ENCODE measurements around the gene TNRC6B.
"Not testable (repeated sequence)": the region's sequence is repeated elsewhere in the genome, so short reads cannot be mapped to it uniquely, and the experiment has no call there.

The TNRC6B gene

DNA sequence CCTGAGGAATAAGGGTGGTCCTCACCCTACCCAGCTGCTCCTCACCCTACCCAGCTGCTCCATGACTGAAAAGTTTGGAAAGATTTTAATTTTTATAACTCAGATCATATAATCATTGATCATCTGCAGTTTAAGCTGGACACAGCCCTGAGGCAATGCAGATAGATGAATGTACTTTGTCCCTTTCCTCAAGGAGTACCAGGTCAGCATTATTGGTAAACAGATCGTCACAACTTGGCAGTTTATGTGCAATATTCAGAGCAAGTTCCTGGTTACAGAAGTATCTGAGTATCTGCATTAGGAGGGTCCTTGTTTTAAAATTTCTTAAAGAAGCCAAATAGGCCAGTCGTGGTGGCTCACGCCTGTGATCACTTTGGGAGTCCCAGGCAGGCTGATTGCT is 3.6 kb downstream of the TNRC6B start:
- DNase-seq (ENCODE audit: low read depth in 3 of 3) = no peak

DNA sequence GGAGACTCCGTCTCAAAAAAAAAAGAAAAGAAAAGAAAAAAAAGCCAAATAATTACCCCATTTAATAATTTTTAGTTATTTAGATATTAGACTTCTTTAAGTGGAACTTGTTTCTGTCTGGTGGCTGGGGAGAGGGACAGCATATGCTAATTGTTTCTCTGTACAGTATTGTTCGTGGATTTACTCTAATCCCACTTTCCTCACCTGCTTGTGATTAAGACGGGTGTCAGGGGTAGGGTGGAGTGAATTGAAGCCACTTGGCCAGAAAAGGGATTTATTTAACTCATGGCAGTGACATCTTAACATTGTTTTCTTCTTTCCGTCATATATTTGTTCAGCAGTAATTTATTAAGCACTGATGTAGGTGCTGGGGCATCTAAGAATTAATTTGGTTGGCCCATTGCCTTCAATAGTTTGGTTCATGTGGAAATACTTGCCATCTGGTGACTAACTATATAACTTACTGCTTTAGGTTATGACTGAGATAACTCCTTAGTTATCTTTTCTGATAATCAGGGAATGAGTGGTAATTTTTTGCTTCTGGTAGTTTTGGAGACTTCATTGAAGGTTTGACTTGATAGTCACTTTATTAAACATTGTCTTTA is 4.6 kb downstream of the TNRC6B start:
- DNase-seq (ENCODE audit: low read depth in 3 of 3) = no peak

DNA sequence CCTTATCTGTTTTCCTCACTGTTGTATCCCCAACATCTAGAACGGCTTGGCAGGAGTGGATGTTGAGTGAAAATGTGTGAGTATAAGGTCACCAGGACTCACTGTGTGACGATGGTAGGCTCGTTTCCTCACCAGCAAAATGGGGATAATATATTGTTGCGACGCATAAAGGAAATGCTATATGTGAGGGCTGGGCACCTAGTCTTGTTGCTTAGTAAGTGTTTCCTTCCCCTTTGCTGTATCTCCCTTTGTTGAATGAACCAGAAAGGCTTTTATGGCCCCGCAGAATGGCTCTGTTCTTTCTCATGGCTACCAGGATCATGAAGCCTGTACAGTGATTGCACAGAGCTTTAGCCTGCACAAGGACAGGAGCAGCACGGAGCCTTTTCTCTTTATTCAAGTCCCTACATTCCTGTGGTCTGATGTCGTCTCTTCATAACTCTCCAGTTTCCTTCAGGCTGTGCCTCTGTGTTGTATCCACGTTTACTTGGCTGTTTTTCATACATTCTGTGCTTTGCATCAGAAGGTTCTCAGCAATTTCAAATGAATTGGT is 5.4 kb downstream of the TNRC6B start:
- no peak for DNase-seq (ENCODE audit: low read depth in 3 of 3)

DNA sequence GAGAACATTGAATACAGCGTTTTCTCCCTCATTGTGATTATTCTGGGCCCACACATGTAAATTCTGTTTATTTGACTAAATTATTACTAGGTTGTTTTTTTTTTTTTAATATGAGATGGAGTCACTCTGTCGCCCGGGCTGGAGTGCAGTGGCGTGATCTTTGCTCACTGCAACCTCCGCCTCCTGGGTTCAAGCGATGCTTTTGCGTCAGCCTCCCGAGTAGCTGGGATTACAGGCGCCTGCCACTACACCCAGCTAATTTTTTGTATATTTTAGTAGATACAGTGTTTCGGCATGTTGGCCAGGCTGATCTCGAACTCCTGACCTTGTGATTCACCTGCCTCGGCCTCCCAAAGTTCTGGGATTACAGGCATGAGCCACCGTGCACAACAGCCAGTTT is 5.9 kb downstream of the TNRC6B start:
- not testable (repeated sequence) for DNase-seq (ENCODE audit: low read depth in 3 of 3)

DNA sequence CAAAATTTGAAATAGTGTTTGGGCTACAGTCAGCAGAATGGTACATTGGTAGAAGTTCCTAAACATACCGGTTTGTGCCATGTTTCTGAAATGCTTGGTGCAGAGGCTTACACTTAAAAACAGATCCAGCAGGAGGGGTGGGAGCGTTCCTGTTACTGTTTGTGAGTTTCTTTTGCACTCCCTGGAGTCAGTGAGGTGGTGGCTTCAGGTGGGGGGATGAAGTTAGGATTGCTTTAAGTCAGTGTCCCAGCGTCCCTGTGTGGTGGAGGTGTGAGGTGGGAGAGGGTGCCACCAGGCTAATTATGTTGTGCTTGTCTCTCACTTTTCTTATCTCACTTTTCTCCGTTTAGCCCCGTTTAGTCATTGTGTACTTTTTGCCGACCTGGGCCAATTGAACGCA is 9.7 kb downstream of the TNRC6B start:
- DNase-seq (ENCODE audit: low read depth in 3 of 3) = no peak

DNA sequence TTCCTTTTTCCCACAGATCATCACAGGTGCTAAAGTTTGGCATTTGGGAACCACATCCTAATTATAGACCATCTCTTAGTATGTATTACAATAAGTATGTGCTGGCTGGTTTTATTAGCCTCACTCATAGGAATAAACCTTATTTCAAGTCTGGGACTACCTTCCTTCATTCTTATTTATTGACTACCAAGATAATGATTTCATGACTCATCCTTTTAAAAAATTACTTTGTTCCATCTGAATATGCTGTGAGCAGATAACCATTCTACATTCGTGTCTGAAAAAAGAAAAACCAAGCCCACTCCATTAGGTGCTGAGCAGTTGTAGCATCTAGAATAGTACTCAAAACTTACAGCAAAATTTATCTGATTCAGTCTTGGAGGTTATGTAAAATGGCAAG is 12.3 kb downstream of the TNRC6B start:
- no peak for DNase-seq (ENCODE audit: low read depth in 3 of 3)

DNA sequence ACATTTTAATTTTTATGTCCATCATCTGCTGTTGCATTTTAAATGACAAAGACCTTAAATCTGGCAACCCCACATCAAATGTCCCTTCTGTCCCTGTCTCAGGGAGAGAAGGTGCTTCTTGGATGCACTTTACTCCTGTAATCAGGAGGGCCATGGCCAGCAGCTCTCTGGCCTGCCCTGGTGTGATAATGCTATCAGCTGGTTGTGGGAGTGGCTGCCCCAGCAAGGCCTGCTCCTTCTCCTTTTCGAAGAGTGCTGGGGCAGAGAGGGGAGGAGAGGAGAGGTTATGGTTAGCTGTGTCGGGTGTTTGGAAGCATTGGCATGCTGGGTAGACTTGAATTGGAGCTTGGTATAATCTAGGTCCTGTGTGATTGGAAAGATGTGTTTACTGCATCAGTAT is 12.8 kb downstream of the TNRC6B start:
- no peak for DNase-seq (ENCODE audit: low read depth in 3 of 3)

DNA sequence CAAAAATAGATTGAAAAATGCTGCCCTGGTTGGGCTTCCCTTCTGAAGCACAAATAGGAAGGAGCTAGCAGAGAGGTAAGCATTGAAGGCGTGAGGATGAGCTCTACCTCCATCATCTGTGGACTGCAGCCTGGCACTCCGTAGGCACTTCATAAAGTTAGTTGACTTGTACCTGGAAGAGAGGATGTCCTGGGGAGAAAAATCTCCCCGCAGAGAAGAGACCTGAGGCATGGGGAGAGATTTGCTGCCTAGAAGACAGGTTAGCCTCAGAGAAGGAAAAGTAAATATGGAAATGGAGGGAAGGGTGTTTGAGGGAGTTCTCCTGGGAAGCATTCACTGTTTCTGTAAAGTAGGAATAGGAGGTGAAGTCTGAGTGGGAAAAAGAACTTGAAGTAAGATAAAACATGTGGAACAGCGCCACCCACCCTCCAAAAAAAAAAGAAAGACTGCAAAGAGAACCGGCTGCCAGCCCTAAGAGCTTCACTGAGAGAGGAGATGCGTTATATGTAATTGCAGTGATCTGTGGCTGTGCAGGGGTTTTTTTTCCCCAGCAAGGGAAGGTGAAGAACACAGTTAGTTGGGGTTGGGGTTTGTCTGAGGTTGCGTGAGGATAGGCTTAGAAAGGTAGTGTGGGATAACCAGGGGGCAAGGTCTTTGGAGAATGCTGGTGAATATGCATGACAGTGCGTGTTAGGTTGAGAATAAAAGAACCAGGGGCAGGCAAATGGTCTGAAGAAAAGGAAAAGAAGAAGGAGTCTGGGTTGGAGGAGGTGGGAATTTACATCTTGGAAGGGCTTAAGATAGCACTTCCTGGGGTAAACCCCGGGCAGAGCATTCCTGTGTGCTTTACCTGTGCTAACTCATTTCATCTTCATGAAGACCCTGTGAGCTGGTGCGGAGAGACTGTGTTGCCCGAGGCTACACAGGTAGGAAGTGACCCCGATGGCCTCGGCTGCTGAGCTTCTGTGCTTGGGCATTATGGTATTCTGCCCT is 16.0 kb downstream of the TNRC6B start:
- no peak for DNase-seq (ENCODE audit: low read depth in 3 of 3)

DNA sequence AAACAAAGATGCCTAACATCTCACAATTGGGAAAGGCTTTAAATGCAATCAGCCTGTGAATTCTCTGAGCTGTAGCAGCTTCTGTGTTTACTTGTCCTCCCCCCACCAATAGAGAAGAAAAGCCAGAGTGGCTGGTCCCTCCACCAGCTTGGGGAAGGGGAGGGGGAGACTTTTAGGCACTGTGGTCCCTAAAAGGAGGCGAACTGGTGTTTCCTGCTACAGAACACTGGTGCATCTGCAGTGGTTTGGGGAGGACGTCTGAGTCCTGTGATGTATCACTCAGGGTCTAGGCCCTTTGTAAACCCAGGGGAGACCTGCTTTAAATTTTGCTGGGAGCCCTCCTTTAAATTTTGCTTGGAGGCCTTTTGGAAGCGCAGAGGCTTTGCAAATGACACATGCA is 16.9 kb downstream of the TNRC6B start:
- no peak for DNase-seq (ENCODE audit: low read depth in 3 of 3)

DNA sequence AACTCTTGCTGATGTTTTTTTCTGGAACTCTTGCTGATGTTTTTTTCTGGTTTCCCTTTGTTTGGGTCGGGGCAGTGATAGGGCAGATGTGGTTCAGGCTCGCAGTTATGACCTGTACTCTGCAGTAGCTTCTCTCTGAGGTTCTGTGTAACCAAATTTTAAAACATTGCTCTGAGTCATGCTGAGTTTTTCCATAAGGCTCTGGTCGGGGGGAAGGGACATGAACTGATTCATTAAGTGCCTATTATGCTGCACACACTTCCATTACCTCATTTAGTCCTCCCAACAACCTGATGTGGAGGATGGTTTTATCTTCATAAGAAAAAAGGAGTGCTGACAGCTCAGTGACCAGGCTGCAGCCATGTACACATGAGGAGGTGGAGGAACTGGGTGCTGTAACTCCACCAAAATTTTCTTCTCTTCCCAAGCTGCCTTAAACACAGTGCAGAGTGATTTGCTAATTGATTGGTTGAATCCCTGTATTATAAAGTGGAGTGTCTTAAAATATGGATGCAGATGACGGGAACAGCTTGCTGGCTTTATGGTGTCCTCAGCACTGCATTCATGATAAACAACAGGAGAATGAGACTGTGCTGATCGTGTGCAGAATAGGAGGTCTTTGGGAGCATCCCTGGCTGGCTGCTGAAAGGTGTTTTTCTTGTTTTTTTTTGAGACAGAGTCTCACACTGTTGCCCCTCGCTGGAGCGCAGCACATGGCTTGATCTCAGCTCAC is 19.1 kb downstream of the TNRC6B start:
- DNase-seq (ENCODE audit: low read depth in 3 of 3) = peak in 2 of 3 experiments; percentile 25 to 27

DNA sequence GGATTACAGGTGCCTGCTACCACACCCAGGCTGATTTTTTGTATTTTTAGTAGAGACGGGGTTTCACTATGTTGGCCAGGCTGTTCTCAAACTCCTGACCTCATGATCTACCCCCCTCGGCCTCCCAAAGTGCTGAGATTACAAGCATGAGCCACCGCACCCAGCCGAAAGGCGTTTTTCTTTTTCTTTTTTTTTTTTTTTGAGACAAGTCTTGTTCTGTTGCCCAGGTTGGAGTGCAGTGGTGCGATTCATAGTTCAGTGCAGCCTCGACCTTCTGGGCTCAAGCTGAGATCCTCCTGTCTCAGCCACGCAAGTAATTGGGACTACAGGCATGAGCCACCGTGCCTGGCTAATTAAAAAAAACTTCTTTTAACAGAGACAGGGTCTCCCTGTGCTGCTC is 19.7 kb downstream of the TNRC6B start:
- DNase-seq (ENCODE audit: low read depth in 3 of 3) = not testable (repeated sequence)

DNA sequence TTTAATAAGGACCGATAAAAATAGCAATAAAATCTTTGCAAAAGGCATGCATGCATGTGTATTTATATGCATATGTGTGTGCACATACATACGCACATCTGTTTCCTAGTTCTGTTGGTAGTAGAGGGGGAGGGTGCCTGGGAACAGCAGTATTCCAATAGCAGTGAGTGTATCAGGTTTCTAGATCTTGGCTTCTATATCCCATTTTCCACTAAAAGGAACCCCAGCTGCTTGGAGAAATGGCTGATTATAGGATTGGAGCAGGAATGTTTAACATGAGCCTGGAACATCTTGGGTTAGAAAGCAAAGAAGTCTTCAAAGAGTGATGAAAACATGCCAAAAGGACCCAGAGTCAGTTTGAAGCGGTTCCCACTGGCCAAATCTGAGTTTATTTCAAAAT is 21.0 kb downstream of the TNRC6B start:
- DNase-seq (ENCODE audit: low read depth in 3 of 3) = no peak

DNA sequence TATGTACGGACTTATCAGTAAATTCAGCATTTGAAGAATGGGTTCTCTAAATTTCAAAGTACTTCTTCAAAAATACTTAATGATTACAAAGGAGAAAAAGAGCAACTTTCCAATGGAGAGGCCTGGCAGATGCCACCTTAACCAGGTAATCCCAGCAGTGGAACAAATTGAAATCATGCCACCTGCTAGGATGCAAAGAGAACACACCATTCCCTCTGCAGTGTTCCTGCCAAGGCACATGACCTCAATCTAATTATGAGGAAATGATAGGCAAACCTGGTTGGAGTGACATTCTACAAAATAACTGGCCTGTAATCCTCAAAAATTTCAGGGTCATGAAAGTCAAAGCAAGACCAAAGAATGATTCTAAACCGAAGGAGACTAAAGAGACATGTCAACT is 21.5 kb downstream of the TNRC6B start:
- no peak for DNase-seq (ENCODE audit: low read depth in 3 of 3)

DNA sequence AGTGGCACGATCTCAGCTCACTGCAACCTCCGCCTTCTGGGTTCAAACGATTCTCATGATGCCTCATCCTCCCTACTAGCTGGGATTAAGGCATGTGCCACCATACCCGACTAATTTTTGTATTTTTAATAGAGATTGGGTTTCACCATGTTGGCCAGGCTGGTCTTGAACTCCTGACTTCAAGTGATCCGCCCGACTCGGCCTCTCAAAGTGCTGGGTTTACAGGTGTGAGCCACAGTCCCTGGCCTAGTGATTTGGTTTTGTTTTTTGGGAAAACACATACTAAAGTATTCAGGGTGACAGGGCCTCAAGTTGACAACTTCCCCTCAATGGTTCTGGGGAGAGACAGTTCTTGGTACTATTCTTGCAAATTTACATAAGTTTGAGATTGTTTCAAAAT is 22.1 kb downstream of the TNRC6B start:
- no peak for DNase-seq (ENCODE audit: low read depth in 3 of 3)

DNA sequence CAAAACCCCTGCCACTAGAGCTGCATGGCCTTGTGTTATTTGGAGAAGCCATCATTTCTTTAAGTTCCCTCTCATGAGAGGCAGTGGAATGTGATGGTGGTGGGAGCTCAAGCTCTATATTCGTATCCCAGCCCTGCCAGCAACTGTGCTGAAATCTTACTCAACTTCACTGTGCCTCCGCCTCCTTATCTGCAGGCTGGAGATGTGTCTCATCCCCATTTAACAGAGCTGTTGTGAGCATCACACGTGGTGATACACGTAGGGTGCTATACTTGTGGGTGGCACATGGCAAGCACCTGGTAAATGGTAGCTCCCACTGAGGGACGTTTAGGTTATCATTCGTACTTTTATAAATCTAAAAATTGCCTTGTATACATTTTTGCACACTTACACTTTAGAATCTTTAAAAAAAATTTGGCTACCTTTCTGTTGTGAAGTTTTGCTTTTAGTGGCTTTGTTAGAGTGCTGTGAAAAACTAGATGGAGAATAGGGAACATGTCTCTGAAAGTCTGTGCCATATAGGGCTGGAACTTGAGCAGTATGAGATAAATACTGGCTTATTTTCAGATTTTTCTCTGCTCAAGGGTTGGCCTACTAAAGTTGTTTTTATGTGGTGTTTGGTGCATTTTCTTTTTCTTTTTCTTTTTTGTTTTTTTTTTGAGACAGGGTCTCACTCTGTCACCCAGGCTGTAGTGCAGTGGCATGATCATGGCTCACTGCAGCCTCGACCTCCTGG is 23.2 kb downstream of the TNRC6B start:
- no peak for DNase-seq (ENCODE audit: low read depth in 3 of 3)

DNA sequence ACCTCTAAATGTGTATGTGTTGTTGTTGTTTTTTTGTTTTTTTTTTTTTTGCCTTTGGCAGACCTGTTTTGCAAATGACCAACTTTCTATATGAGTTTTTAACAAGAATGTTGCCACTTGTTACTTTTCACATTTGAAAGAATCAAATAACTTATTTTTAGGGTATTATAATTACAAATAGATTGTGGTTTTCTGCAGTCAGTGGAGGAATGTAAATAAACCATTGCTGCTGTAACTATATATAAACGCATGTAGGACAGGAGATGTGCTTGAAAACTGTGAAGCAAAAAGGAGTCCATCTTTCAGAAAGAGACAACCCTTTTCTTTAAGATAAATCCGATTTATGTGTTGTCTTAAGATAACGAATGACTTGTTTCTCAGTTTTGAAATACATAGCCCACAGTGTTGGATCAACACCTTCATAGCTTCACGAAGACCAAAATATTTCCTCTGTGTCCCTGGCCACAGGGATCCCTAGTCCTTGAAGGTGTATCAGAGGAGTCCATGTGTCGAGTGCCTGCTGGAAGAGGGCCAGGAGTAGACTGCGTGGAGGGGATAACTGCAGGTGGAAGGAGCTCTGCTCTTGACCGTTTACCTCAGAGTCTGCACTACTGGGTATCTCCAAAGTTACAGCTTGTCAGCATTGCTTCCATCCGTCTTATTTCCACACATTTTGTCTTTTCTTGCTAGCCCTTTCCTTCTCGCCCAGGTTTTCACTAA is 24.7 kb downstream of the TNRC6B start:
- no peak for DNase-seq (ENCODE audit: low read depth in 3 of 3)

DNA sequence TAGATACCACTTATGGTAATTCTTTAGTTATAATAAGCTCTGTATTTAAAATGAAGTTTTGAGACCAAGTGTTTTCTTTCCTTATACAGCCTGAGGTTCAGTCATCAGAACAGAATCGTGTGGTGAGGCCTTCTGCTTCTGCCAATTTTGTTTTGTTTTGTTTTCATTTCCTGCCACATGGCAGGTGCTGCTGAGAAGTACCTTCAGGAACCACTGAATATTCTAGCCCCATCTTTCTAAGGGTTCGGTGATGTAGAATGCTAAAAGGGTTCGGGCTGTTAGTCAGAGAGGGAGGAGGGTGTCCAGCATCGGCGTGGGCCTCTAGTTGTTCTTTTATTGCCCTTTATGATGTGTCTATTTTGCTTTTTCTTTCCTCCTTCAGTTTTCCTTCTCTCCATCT is 25.8 kb downstream of the TNRC6B start:
- DNase-seq (ENCODE audit: low read depth in 3 of 3) = peak in 1 of 3 experiments; percentile 26

DNA sequence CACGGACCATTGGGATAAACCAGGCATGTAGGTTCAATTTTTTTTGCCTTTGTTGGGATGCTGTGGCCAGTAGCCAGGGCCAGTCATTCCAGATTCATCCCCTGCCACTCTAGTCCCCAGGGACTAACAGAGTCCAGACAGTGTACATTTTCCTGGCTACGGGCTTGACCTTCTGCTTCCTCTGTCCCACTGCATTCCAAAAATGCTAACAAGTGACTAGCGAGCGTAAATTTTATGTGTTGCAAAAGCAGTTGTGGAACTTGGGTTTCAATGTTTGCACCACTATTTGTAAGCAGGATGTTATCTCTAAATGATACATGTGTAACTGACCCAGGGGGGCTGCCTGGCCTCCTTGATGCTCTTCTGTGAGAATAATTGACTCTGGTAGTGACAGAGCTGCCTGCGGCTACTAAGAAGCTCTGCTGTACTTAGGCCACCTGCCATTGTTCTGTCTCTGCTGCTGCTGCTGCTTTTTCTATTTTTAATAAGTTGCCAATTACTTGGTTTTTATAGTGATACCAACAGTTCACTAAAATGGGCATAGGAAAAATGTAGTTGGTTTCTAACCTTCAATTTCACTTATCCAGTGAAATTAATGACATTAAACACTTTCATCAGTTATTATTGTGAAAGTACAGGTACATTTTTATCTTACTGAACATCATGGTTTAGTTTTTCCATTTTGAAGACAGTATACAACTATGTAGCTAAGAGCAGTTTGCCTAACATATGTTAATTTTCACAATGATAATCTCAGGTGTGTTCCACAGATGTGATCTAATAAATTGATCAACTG is 26.8 kb downstream of the TNRC6B start:
- no peak for DNase-seq (ENCODE audit: low read depth in 3 of 3)

DNA sequence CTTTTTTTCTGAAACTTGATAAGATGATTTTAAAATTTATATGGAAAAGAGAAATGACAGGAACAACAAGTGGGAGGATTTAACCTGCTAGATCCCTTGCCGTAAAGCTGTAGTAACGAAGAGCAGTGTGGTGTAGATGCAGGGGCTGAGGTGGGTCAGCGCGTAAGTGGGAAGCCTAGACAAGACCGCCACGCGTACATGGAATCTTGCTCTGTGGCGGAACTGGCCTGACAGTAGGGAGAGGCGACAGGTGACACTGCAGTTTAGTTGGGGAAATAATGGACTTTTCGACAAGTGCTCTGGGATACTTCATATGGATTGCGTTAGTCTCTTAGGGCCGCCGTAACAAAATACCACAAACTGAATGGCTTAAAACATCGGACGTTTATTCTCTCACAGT is 28.8 kb downstream of the TNRC6B start:
- DNase-seq (ENCODE audit: low read depth in 3 of 3) = no peak

DNA sequence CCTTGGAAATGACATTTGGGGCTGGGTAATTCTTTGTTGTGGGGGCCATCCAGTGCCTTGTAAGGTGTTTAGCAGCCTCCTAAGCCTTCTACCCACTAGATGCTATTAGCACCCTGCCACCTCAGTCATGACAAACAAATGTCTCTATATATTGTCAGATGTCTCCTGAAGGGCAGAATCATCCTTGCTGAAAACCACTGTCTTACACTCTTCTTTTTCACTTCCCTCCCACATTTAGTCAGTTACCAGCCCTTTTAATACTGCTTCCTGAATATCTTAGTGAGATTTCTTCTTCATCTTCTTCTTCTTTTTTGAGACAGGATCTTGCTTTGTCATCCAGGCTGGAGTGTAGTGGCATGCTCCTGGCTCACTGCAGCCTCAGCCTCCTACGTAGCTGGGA is 33.1 kb downstream of the TNRC6B start:
- DNase-seq (ENCODE audit: low read depth in 3 of 3) = no peak

All from stimulated activated CD4-positive, alpha-beta T cell treated with anti-CD3 and anti-CD28 coated beads, TNF-alpha, amount 100 ng/mL, for 4 hours (primary cell).